ENCODE data around the gene CPEB3.
"Not testable (repeated sequence)": the region's sequence is repeated elsewhere in the genome, so short reads cannot be mapped to it uniquely, and the experiment has no call there.

The CPEB3 gene

GRCh38 chr10:92265687-92266258, 25.1 kb downstream of the CPEB3 start:
- DNase-seq = no peak

- no peak for DNase-seq
Observed at GRCh38 chr10:92264249-92264648, 26.6 kb downstream of the CPEB3 start.

- no peak for DNase-seq
Observed at GRCh38 chr10:92263396-92263795, 27.5 kb downstream of the CPEB3 start.

- DNase-seq = peak; percentile 36
Observed at GRCh38 chr10:92248566-92248965, 42.3 kb downstream of the CPEB3 start.

GRCh38 chr10:92244796-92245195, 46.1 kb downstream of the CPEB3 start:
- DNase-seq = no peak

GRCh38 chr10:92242910-92243671, 47.8 kb downstream of the CPEB3 start:
- DNase-seq = peak; percentile 78

- DNase-seq = no peak
Observed at GRCh38 chr10:92242380-92242779, 48.5 kb downstream of the CPEB3 start.

- DNase-seq = no peak
Observed at GRCh38 chr10:92241501-92241900, 49.4 kb downstream of the CPEB3 start.

GRCh38 chr10:92241158-92241500, 49.7 kb downstream of the CPEB3 start:
- peak; percentile 53 for DNase-seq

- DNase-seq = peak; percentile 86
Observed at GRCh38 chr10:92240289-92241157, 50.4 kb downstream of the CPEB3 start.

GRCh38 chr10:92239600-92240288, 51.1 kb downstream of the CPEB3 start:
- peak; percentile 46 for DNase-seq

- no peak for DNase-seq
Observed at GRCh38 chr10:92239151-92239599, 51.7 kb downstream of the CPEB3 start.

GRCh38 chr10:92238586-92239098, 52.2 kb downstream of the CPEB3 start:
- DNase-seq = peak; percentile 28

GRCh38 chr10:92238054-92238585, 52.8 kb downstream of the CPEB3 start:
- no peak for DNase-seq

GRCh38 chr10:92231196-92231595, 59.7 kb downstream of the CPEB3 start:
- DNase-seq = no peak

- no peak for DNase-seq
Observed at GRCh38 chr10:92222603-92223262, 68.1 kb downstream of the CPEB3 start.

- no peak for DNase-seq
Observed at GRCh38 chr10:92219559-92219958, 71.3 kb downstream of the CPEB3 start.

GRCh38 chr10:92218569-92218968, 72.3 kb downstream of the CPEB3 start:
- no peak for DNase-seq

- not testable (repeated sequence) for DNase-seq
Observed at GRCh38 chr10:92216608-92217007, 74.3 kb downstream of the CPEB3 start.

GRCh38 chr10:92215222-92215621, 75.7 kb downstream of the CPEB3 start:
- DNase-seq = not testable (repeated sequence)

GRCh38 chr10:92213049-92213448, 77.8 kb downstream of the CPEB3 start:
- no peak for DNase-seq

GRCh38 chr10:92208736-92209135, 82.1 kb downstream of the CPEB3 start:
- no peak for DNase-seq
